NCI-H1436 (cell line): Measurements from ENCODE around the gene NBL1.

ENCODE experiments used
- DNase-seq: peaks from one replicate; lab custom pipeline; 2025; lab: John Stamatoyannopoulos, UW

NBL1 gene

DNA sequence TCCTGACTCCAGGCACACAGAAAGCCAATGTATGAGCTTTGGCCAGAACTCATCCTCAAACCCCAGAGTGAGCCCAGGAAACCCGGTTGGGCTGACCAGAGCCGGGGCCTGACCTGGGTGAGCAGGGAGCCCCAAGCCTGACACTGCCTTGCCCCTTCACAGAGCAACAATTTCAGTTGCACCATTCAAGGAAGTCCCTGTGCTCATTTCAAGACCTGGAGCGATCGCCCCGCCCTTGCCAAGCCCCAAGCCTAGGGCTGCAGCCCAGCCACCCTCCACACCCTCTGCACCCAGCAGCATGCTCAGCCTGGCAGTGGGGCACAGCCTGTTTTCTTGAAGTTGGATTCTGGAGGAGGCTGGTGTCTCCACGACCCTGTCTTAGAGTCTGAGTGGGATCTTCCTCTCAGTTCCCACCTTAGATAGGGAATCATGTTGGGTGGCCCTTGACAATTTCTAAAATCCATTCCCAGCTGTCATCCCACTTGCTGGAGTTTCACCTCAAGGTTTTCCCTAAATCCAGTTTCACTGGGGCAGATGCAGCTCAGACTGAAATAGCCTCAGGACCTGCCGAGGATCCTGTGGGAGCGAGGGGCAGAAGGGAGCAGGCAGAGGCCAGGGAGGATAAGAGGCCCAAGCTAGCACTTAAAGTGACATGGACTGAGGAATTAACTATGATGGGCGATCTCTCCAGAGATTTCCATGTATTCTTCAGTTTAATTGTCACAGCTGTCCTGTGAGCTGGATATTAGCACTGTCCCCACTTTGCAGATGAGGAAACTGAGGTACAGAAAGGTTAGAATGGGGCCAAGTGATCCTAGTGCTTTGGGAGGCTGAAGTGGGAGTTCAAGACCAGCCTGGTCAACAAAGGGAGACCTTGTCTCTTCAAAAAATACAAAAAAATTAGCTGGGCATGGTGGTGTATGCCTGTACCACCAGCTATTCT is 2.5 kb downstream of the NBL1 start:
- DNase-seq, result no peak

DNA sequence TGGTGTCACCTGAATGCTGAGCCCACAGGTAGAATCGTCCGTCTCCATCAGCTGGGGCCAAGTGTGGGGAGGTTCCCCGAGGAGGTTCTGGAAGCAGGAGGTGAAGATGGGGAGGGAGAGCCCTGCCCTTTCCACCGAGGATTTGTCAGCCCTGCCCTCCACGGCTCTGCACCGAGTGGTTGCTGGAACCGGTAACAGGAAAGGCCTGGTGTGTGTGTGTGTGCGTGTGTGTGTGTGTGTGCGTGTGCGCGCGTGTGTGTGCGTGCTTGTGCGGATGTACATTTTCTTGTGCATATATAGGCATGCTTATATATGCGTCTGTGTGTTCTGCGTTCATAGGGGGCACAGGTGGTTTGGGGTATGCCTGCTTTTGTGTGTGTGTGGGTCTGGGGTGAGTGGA is 3.5 kb downstream of the NBL1 start:
- DNase-seq, result no peak

DNA sequence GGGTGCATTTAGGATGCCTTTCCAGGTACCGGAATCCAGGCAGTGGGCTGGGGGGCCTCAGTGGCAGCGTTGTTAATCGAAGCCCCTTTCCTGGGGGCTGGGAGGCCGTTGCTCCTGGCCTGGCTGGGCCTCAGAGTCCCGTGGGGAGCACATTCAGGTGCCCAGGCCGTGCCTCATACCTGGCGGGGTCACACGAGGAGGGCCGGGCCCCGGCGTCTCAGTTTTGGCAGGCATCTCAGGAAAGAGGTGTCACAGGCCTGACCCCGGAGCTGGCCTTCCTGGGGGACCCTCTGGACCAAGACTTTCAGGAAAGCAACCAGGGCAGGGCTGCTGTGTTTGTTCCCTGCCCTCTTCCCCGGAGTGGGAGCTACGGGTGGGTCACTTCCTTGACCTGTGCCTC is 4.1 kb downstream of the NBL1 start:
- no peak for DNase-seq

DNA sequence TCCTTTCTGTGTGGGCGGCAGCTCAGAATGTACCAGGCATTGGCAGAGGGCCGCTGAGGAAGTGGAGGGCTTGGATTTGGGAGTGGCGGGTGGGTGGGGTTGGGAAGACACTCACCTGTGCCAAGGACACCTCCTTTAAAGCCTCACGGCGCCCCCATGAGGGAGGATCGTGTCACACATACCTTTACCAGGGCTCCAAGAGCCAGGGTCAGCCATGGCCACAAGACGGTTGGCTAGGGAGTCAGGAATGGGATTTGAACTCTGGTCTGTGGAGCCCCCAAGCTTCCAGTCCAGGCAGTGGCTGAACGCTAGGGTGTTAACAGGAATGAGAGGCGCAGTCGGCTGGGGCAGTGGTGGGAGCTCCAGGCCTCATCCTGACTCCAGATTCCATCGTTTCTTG is 4.6 kb downstream of the NBL1 start:
- DNase-seq, result no peak

DNA sequence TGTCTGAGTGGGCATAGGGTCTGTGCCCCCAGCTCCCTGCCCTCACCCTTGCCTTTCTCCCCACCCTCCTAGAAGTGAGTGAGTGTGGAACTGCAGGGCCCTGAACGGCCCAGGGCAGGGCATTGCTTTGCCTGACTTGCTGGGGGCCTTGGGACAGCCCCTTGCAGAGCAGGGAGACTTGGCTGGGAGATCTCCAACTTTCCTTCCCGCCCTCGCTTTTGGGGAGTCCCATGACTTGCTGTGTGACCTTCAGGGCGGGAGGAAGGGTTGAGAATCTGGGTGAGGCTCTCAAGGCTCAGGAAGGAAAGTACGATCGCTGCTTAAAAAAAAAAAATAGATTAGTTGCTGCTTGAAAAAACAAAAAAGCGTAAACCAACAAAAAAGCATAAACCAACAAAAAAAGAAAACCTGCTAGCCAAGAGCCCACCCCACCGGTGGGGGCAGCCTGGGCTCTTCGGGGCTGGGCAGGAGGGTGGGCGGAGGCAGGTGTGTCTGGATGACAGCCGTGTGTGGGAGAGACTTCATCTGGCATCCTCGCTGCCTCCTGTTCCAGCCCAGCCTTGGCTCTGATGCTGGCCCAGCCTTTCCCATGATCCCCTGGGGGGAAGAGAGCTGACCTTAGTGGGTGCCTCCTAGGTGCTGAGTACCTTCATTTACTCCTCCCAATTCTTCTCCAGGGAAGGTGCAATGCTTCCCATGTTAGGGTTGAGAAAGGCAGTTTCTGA is 6.5 kb downstream of the NBL1 start:
- DNase-seq, result no peak

DNA sequence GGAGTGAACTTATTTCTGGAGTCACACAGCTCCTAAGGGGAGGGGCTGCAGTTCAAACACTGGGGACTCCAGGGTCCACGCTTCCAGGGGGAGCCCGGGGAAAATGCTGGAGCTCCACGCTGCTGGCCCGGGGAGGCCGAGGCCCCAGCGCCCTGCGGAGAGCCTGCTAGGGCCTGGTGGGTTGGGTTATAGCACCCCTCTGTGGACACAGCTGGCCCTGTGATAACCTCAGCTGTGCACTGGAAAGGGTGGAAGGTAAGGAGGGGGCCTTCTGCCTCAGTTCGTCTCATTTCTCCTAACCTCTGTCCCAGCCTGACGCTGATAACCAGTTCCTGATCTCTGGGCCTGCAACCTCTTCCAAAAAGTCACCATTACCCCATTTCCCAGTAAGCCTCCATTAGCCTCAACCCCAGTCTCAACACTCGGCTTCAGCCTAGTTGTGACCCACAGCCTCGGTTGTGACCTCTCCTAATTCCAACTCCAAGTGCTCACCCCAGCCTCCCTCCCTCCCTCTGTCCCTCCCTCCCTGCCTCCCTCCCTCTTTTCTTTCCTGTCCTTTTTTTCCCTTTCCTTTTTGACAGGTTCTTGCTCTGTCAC is 7.1 kb downstream of the NBL1 start:
- DNase-seq, result peak; percentile 15

DNA sequence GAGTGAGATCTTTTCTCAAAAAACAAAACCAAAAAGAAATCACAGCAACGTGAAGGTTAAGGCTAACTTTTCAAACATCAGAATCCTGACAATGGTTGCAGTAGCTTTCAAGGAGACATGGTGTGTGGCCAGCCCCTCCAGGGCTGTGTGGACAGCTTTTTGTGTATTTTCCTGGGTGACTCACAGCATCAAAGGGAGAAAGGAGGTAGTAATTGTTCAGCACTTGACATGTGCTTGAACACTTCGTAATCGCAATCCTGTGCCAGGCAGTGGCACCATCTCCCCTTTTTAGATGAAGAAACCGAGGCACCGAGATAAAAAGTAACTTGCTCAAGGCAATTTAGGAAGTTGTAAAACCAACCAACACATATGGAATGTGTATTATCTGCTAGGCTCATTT is 10.3 kb downstream of the NBL1 start:
- DNase-seq, result no peak

DNA sequence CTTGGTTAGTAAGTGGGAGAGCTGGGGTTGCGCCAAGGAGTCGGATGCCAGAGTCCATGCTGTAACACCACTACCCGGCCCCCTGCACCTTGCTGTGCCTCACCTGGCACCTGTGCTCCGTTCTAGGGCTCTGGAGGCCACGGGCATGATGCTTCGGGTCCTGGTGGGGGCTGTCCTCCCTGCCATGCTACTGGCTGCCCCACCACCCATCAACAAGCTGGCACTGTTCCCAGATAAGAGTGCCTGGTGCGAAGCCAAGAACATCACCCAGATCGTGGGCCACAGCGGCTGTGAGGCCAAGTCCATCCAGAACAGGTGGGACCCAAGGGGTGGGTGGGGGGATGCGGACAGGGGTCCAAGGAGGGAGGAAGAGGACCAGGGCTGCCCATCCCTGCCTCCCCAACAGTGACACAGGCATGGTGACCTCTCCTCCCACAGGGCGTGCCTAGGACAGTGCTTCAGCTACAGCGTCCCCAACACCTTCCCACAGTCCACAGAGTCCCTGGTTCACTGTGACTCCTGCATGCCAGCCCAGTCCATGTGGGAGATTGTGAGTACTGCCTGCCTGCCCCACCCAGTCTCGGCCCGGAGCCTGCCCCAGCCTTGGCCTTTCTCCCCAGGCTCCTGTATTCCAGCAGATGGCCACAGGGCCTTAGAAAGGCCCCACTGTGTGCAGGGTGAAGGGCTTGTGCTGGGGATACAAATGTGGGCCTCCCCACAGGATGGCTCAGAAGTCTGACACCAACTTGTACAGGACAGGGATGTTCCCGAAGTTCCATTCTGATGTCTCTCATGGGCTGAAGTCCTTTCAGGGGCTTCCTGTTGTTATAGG is 11.0 kb downstream of the NBL1 start:
- no peak for DNase-seq

DNA sequence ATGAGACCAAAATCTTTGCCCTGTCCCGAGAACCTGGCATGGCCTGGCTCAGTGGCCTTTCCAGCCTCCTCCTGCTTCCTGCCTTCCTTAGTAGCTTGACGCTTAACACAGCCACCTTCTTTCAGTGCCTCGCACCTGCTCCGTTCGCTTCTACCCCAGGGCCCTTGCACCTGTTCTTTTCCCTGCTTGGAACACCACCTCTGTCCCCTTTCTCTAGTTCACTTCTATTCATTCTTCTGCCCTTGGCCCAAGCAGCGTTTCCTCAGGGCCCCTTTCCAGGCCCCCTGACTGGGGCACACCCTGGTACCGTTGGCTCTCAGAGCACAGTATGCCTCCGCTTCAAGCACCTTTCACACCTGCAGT is 11.6 kb downstream of the NBL1 start:
- no peak for DNase-seq

DNA sequence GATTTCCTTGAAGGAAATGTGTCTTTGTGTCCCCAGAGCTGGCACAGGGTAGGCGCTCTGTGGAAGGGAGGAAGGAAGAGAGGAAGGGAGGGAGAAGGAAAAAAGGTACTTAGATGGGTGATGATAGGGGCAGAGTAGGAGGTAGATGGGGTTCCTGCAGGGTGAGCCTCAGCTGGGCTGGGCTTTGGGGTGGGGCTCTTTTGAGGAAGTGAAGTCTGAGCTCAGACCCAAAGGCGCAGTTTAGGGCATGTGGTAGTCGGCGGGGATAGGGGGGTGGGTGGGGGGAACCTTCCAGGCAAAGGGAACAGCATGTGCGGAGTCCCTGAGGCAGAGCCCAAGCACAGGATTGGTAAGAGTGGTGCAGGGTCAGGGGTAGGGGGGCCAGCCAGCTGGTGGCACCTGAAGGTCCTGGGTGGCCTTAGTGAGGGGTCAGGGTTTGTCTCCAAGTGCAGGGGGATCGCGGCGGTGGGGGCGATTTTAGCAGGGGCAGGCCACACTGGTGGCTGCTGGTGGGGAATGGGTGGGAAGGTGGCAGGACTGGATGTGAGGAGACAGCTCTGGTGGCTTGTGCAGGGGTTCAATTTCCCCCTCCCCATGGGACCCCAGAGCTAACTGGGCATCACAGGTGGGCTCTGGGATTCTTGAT is 12.1 kb downstream of the NBL1 start:
- no peak for DNase-seq

DNA sequence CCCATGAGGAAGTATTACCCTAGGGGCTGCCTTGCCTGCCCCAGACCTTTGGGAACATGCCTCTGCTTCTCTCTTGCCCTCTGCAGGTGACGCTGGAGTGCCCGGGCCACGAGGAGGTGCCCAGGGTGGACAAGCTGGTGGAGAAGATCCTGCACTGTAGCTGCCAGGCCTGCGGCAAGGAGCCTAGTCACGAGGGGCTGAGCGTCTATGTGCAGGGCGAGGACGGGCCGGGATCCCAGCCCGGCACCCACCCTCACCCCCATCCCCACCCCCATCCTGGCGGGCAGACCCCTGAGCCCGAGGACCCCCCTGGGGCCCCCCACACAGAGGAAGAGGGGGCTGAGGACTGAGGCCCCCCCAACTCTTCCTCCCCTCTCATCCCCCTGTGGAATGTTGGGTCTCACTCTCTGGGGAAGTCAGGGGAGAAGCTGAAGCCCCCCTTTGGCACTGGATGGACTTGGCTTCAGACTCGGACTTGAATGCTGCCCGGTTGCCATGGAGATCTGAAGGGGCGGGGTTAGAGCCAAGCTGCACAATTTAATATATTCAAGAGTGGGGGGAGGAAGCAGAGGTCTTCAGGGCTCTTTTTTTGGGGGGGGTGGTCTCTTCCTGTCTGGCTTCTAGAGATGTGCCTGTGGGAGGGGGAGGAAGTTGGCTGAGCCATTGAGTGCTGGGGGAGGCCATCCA is 12.8 kb downstream of the NBL1 start:
- no peak for DNase-seq

DNA sequence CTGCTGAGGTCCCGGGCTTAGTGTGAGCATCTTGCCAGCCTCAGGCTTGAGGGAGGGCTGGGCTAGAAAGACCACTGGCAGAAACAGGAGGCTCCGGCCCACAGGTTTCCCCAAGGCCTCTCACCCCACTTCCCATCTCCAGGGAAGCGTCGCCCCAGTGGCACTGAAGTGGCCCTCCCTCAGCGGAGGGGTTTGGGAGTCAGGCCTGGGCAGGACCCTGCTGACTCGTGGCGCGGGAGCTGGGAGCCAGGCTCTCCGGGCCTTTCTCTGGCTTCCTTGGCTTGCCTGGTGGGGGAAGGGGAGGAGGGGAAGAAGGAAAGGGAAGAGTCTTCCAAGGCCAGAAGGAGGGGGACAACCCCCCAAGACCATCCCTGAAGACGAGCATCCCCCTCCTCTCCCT is 13.4 kb downstream of the NBL1 start:
- DNase-seq, result no peak

DNA sequence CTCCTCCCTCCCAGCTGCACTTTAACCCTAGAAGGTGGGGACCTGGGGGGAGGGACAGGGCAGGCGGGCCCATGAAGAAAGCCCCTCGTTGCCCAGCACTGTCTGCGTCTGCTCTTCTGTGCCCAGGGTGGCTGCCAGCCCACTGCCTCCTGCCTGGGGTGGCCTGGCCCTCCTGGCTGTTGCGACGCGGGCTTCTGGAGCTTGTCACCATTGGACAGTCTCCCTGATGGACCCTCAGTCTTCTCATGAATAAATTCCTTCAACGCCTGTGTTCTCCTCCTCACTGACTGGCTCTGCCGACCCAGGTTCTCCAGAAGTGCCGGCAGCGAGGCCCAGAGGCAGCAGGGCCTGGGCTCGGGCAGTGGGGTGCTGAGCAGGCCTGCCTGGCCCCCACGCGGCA is 14.1 kb downstream of the NBL1 start:
- DNase-seq, result no peak

DNA sequence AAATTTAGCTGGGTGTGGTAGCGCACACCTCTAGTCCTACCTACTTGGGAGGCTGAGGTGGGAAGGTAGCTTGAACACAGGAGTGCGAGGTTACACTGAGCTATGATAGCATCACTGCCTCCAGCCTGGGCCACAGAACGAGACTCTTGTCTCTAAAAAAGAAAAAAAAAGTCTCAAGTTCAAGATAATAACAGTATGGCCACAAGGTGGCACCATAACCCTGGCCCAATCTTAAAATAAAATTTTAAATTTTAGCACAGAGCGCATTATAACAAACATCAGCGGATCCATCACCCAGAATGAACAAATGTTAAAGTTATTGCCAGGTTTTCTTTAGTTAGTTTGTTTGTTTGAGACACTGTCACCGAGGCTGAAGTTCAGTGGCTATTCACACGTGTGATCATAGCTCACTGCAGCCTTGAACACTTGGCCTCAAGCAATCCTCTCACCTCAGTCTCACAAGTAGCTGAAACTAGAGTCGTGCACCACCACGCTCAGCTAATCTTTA is 17.7 kb downstream of the NBL1 start:
- DNase-seq, result peak; percentile 19

DNA sequence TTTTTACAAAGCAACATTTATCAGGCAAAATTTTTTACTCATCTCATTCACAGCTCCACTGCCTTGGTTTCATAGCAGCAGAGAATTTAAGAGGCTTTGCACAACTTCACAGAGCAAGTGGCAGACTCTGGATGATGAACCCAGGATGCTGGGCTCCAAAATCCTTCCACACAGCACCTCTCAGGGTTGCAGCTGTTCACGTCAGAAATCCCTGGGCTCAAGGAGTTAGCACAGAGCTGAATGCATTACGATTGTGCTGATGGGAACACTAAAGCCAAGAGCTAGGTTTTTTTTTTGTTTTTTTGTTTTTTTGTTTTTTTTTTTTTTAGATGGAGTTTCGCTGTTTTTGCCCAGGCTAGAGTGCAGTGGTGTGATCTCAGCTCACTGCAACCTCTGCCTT is 18.2 kb downstream of the NBL1 start:
- no peak for DNase-seq

DNA sequence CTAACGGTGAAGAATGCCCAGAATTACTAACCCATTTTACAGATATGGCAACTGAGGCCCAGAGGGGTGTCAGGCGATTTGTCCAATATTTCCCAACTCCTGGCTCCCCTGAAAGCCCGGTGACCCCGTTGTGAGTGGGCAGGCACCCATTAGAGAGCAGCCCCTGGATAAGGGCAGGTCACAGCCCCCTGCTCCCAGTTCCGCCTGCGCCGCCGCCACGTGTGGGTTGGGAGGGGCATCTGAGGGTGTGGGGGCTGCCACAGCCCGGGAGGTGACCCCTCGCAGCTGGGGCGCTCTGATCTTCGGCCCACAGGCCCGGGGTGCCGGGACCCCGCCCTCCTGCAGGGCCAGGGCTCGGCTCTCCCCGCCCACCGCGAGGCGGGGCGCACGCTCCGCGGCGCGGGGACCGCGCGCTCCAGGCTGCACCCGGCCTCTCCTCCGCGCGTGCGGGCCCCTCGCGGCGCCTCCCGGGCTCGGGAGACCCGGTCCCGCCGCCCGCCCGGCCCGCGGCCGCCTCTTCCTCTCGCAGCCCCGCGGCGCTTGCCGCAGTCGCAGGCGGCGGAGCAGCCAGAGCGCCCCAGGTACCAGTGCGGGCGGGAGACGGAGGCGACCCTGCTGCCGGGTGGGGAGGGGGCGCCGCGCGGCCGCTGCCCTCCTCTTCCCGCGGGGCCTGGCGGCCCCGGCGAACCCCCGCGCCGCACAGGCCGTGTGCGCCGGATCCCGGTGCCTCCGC is 20.5 kb downstream of the NBL1 start, which contains the start of gene HTR6:
Gene HTR6, plus strand, starts transcription at position 423 of the 733 bp plus-strand sequence. CDS start 879 bp downstream, outside the sequence.
- peak; percentile 34 for DNase-seq

DNA sequence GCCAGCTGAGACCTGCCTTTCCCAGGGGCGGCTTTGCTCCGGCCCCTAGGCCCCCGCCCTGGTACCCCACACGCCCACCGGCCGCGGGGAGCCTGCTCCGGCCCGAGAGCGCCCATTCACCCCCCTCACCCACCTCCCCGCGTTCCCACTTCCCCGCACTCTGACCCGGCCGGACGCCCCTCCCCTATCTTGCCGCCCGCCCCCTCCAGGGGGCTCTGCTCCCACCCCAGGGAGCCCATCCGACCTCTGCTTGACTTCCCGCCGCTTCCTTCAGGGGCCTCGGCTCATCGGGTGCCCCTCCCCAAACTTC is 21.0 kb downstream of the NBL1 start:
- DNase-seq, result no peak

DNA sequence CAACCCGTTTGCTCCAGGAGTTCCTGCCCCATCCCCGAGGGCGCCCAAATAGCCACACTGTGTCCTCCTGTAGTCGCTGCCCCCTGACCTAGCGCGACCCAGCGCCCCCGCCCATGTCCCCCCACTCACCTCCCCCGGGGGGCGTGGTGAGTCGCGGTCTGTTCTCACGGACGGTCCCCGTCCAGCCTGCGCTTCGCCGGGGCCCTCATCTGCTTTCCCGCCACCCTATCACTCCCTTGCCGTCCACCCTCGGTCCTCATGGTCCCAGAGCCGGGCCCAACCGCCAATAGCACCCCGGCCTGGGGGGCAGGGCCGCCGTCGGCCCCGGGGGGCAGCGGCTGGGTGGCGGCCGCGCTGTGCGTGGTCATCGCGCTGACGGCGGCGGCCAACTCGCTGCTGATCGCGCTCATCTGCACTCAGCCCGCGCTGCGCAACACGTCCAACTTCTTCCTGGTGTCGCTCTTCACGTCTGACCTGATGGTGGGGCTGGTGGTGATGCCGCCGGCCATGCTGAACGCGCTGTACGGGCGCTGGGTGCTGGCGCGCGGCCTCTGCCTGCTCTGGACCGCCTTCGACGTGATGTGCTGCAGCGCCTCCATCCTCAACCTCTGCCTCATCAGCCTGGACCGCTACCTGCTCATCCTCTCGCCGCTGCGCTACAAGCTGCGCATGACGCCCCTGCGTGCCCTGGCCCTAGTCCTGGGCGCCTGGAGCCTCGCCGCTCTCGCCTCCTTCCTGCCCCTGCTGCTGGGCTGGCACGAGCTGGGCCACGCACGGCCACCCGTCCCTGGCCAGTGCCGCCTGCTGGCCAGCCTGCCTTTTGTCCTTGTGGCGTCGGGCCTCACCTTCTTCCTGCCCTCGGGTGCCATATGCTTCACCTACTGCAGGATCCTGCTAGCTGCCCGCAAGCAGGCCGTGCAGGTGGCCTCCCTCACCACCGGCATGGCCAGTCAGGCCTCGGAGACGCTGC is 21.7 kb downstream of the NBL1 start:
- no peak for DNase-seq

DNA sequence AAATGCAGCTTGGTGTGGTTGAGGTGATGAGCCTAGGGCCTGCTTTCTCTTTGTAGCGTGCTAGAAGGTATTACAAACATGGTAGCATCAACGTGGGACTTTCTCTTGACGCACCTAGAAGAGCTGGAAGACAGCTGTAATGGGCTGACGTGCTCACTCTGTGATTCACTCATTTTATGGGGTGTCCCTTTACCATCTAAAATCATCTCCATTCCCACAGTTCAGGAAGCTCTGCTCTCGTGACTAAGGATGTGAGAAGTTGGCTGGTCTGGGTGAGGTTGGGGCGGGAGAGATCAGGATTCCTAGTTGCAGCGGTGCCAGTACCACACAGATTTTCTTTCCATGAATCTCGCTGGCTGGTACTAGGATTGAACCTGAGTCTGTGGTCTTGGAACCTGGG is 24.8 kb downstream of the NBL1 start:
- DNase-seq, result no peak
